Regular cardiac myocyte (primary cell): ENCODE results near the gene OR2D2. TPM values are rescaled to one million over a fixed set of nuclear protein-coding genes. Genes with fewer than 3 reads are reported as not detected.

ENCODE experiments used
- total RNA-seq: library from RNA; depleted of rRNA; stranded (reverse); fragments of >200 nt; gene quantifications from 2 replicates; pipeline ENCODE4 v1.2.3, GENCODE V29; 2014

The OR2D2 gene
- total RNA-seq = 0.28 and 0.38 TPM in 2 replicates

DNA sequence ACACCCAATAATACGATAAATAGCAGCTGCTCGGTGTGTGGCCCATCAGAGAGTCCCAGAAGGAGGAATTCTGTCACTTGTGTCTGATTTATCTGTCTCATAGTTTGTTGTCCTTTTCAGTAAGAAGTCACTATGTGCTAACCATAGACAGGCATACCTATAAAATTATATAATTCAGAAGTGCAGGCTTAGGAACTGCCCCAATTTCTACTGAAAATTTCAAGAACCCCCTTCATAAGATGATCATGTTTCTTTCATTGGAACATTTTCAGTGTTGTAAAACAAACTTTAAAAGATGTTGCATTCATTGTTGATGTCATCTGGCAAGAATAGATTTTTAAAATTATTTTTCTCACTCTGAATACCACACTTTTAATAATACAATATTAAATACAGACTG, at the start of gene OR2D2:
Gene OR2D2, minus strand, starts transcription at position 101 of the 400 bp plus-strand sequence. Its CDS starts 0 bp downstream, at position 101.

DNA sequence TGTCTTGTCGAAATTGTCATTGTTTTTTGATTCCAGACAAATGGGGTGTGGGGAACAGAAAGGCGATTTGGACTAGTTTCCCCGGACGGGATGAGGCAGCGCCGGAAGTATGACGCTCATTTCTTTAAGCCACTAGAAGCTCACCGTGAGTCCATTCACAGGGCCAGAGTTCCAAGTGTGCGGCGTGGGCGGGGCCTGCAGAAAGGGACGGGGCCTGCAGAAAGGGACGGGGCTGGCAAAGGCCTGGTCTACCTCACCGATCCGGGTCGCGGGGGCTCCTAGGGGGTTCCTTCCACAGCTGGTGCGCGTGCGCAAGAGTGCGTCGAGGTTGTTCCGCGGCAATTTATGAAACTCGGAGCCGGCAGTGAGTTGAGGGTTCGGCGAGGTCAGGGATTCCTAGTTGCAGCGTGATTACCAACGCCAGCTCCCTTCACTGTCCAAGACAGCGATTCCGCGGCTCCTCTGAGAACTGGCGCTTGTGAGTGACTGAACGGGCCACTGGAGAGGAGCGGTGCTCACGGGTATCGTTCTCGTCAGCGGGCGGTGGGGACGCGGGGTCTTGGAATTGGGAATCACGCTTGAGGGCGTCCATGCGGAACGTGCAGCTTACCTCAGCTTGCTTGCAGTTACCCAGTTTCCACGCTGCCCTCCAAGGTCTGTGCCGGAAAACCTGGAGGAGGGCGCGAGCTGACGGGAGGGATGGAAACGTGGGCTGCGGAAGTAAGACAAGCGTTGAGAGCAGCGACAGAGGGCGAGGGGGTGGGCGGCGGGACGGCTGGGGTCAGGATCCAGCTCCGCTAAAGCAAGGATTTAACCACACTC, 34.1 kb upstream of the OR2D2 start, which contains the start of gene ZNF215:
Gene ZNF215, plus strand, starts transcription at position 219 of the 822 bp plus-strand sequence. CDS start 5,847 bp downstream, outside the sequence.

GRCh38 chr11:6920702-6921101, 28.4 kb upstream of the OR2D2 start, which contains the start of gene OR2D3:
Gene OR2D3 (plus strand): TSS chr11:6921002. CDS start chr11:6921002, 0 bp downstream.

DNA sequence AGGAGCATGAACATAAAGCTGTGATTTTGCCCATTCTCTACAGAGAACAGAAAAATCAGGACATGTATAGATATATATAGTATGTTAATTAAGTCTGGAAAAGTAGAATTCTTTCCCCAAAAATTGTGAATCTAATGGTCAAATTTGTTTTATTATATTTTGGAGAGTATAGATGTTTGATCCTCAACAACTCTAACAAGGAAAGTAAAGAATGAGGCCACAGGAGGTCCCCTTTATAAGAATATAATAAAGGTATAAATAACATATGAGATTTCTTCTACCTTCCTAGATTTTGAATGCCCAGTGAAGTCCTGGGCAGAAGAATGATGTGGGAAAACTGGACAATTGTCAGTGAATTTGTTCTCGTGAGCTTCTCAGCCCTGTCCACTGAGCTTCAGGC, 16.0 kb downstream of the OR2D2 start, which contains the start of gene OR10A4:
Gene OR10A4, plus strand, starts transcription at position 301 of the 400 bp plus-strand sequence. Its CDS starts 23 bp downstream, at position 324.

DNA sequence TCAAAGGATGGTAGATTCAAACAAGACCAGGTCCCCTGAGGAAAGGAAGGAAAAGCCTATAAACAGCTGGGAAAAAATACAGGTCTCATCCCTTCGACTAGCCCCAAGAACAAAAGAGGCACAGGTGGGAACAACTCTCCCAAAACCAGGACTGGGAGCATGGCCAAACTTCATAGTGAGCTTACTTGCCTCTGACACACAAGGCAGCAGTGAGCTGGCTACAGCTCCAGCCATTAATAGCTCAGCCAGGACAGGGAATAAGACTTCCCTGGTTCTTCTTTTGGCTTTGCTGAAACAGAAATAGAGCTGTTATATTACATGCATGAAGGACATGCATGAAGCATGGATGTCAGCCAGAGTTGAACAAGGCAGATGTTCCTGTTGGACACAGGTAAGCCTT, 29.3 kb downstream of the OR2D2 start, which contains the start of gene OR10A2:
Gene OR10A2, plus strand, starts transcription at position 97 of the 400 bp plus-strand sequence. CDS start 6,698 bp downstream, outside the sequence.

GRCh38 chr11:6845383-6845782, 46.9 kb downstream of the OR2D2 start, which contains the start of gene OR10A5:
Gene OR10A5 (plus strand): TSS chr11:6845683. CDS start chr11:6845683, 0 bp downstream.

Other genes with a start within 250 kb of the OR2D2 start
- gene DCHS1, start 236.7 kb downstream of the OR2D2 start, total RNA-seq = 1.1 and 1.3 TPM in 2 replicates
- 68.8 and 105 TPM in 2 replicates for gene MRPL17, start 209.2 kb downstream of the OR2D2 start, total RNA-seq
- under 0.01 and 0.28 TPM in 2 replicates for gene OR2AG2, start 120.5 kb downstream of the OR2D2 start, total RNA-seq
- gene OR2AG1, start 109.5 kb downstream of the OR2D2 start, total RNA-seq = not detected in 2 replicates
- gene OR6A2, start 92.8 kb downstream of the OR2D2 start, total RNA-seq = 0.19 and 0.28 TPM in 2 replicates
- not detected in 2 replicates for gene OR10A5, start 46.8 kb downstream of the OR2D2 start, total RNA-seq
- not detected in 2 replicates for gene OR10A2, start 29.4 kb downstream of the OR2D2 start, total RNA-seq
- gene OR10A4, start 15.9 kb downstream of the OR2D2 start, total RNA-seq = not detected in 2 replicates
- gene OR2D3, start 28.5 kb upstream of the OR2D2 start, total RNA-seq = not detected in 2 replicates
- gene ZNF215, start 33.9 kb upstream of the OR2D2 start, total RNA-seq = 6.8 and 7.1 TPM in 2 replicates
- gene ZNF214, start 127.8 kb upstream of the OR2D2 start, total RNA-seq = 3.1 and 3.9 TPM in 2 replicates
- under 0.01 and 0.19 TPM in 2 replicates for gene NLRP14, start 128.0 kb upstream of the OR2D2 start, total RNA-seq
- under 0.01 TPM in 1 of 2 replicates, not detected in the other for gene RBMXL2, start 196.5 kb upstream of the OR2D2 start, total RNA-seq